ENCODE results near the gene CLRN2.
"Not testable (repeated sequence)": the region's sequence is repeated elsewhere in the genome, so short reads cannot be mapped to it uniquely, and the experiment has no call there.

Gene CLRN2

GRCh38 chr4:17574206-17574605, 59.2 kb downstream of the CLRN2 start:
- TF ChIP-seq, protein P1, sequence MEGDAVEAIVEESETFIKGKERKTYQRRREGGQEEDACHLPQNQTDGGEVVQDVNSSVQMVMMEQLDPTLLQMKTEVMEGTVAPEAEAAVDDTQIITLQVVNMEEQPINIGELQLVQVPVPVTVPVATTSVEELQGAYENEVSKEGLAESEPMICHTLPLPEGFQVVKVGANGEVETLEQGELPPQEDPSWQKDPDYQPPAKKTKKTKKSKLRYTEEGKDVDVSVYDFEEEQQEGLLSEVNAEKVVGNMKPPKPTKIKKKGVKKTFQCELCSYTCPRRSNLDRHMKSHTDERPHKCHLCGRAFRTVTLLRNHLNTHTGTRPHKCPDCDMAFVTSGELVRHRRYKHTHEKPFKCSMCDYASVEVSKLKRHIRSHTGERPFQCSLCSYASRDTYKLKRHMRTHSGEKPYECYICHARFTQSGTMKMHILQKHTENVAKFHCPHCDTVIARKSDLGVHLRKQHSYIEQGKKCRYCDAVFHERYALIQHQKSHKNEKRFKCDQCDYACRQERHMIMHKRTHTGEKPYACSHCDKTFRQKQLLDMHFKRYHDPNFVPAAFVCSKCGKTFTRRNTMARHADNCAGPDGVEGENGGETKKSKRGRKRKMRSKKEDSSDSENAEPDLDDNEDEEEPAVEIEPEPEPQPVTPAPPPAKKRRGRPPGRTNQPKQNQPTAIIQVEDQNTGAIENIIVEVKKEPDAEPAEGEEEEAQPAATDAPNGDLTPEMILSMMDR (IDR thresholded peaks at IDR 0.05; ENCODE audit: borderline replicate concordance, control extremely low read depth, extremely low read depth, insufficient read depth, missing control alignments) = no peak
- DNase-seq (ENCODE audit: low spot score) = no peak
- in situ Hi-C loops (cut with MboI; ENCODE audit: low sequenced_read_pairs, unreplicated experiment) = loop anchor here (25.0 kb wide), 1 partner anchor 788 kb away; no protein-coding TSS in a partner anchor

DNA sequence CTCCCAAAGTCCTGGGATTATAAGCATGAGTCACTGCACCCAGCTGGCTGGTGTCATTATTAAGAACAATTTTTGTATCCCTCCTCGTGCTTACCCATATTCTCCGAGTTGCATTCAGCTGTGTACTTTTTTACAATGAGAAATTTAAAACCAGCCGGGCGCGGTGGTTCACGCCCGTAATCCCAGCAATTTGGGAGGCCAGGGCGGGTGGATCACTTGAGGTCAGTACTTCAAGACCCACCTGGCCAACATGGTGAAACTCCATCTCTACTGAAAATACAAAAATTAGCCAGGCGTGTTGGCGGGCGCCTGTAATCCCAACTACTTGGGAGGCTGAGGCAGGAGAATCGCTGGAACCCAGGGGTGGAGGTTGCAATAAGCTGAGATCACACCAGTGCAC, 60.2 kb downstream of the CLRN2 start:
- DNase-seq (ENCODE audit: low spot score); in situ Hi-C loops (cut with MboI; ENCODE audit: low sequenced_read_pairs, unreplicated experiment): not testable (repeated sequence)
